T-helper 2 cell treated with Interferon-gamma antibody and Interleukin-4, amounts not matched to agents 5 μg/mL and 100 μg/mL, for 36 hours (primary cell): ENCODE results near the gene HACD4.

Source experiments
- DNase-seq: peaks from one replicate; pipeline ENCODE4 v3.0.0; 2021; ENCODE audit warnings: low spot score
- H3K27ac Mint-ChIP-seq: one replicate; pipeline ENCODE4 v1.8.0; 2021; ENCODE audit warnings: mild to moderate bottlenecking, mixed read lengths
- H3K27me3 Mint-ChIP-seq: one replicate; pipeline ENCODE4 v1.8.0; 2021; ENCODE audit warnings: low read depth, mixed read lengths
- H3K36me3 Mint-ChIP-seq: one replicate; pipeline ENCODE4 v1.8.0; 2021; ENCODE audit warnings: low read depth, mixed read lengths
- H3K4me1 Mint-ChIP-seq: one replicate; pipeline ENCODE4 v1.8.0; 2021; ENCODE audit warnings: low read depth, mixed read lengths
- H3K4me3 Mint-ChIP-seq: one replicate; pipeline ENCODE4 v1.8.0; 2022; ENCODE audit warnings: mild to moderate bottlenecking, moderate library complexity, mixed read lengths
- H3K9me3 Mint-ChIP-seq: one replicate; pipeline ENCODE4 v1.8.0; 2021; ENCODE audit warnings: mixed read lengths

Gene HACD4

GRCh38 chr9:21031091-21031807, at the start of gene HACD4:
HACD4 (minus strand) TSS chr9:21031640; CDS start chr9:21031590, 50 bp downstream.
- peaks cover 24% of the 10 kb centered on the region for H3K36me3 Mint-ChIP-seq
- H3K27ac Mint-ChIP-seq = peak within 1 kb of the TSS; percentile 72
- DNase-seq = peak; percentile 62
- peak within 1 kb of the TSS; percentile 59 for H3K4me3 Mint-ChIP-seq
- peaks cover 13% of the 10 kb centered on the region for H3K4me1 Mint-ChIP-seq
- H3K9me3 Mint-ChIP-seq = no peaks in the 10 kb centered on the region
- H3K27me3 Mint-ChIP-seq = peaks cover 2% of the 10 kb centered on the region

GRCh38 chr9:21080793-21081192, 49.4 kb upstream of the HACD4 start:
- H3K27me3 Mint-ChIP-seq = peaks cover 2% of the 10 kb centered on the region
- DNase-seq = no peak
- peaks cover 4% of the 10 kb centered on the region for H3K9me3 Mint-ChIP-seq
- H3K4me1 Mint-ChIP-seq = peaks cover 28% of the 10 kb centered on the region
- H3K4me3 Mint-ChIP-seq = no peak overlapping the region
- peaks cover 1% of the 10 kb centered on the region for H3K36me3 Mint-ChIP-seq
- no peak overlapping the region for H3K27ac Mint-ChIP-seq

- DNase-seq = no peak
These were observed 47.3 kb upstream of the HACD4 start for GRCh38 chr9:21078702-21079101.

GRCh38 chr9:21077781-21078180, 46.3 kb upstream of the HACD4 start, which contains the start of gene IFNB1:
IFNB1 (minus strand) TSS chr9:21077942; CDS start chr9:21077869, 73 bp downstream.
- H3K4me1 Mint-ChIP-seq = peaks cover 23% of the 10 kb centered on the region
- no peak within 1 kb of the TSS for H3K27ac Mint-ChIP-seq
- peaks cover 1% of the 10 kb centered on the region for H3K36me3 Mint-ChIP-seq
- no peak for DNase-seq
- no peak within 1 kb of the TSS for H3K4me3 Mint-ChIP-seq
- H3K27me3 Mint-ChIP-seq = peaks cover 12% of the 10 kb centered on the region
- peaks cover 4% of the 10 kb centered on the region for H3K9me3 Mint-ChIP-seq

More at GRCh38 chr9:21078702-21079101, 47.3 kb upstream of the HACD4 start:
- H3K4me1 Mint-ChIP-seq = peaks cover 26% of the 10 kb centered on the region
- peaks cover 4% of the 10 kb centered on the region for H3K9me3 Mint-ChIP-seq
- peaks cover 1% of the 10 kb centered on the region for H3K36me3 Mint-ChIP-seq
- H3K27ac Mint-ChIP-seq = no peak overlapping the region
- H3K27me3 Mint-ChIP-seq = peaks cover 11% of the 10 kb centered on the region
- no peak overlapping the region for H3K4me3 Mint-ChIP-seq

GRCh38 chr9:21075484-21075883, 44.0 kb upstream of the HACD4 start:
- H3K4me3 Mint-ChIP-seq = no peak overlapping the region
- peaks cover 12% of the 10 kb centered on the region for H3K27me3 Mint-ChIP-seq
- H3K9me3 Mint-ChIP-seq = peaks cover 4% of the 10 kb centered on the region
- peaks cover 4% of the 10 kb centered on the region for H3K4me1 Mint-ChIP-seq
- no peak for DNase-seq
- H3K27ac Mint-ChIP-seq = no peak overlapping the region
- H3K36me3 Mint-ChIP-seq = peaks cover 1% of the 10 kb centered on the region

- Mint-ChIP-seq H3K4me1 (no peaks in the 10 kb centered on the region), H3K9me3 (no peaks in the 10 kb centered on the region), H3K36me3 (no peaks in the 10 kb centered on the region), H3K4me3 (no peak overlapping the region), H3K27me3 (peaks cover 15% of the 10 kb centered on the region), H3K27ac (no peak overlapping the region)
- DNase-seq = no peak
These were observed 39.5 kb upstream of the HACD4 start for GRCh38 chr9:21070906-21071305.

- H3K27ac Mint-ChIP-seq = no peak overlapping the region
- DNase-seq = no peak
- no peak overlapping the region for H3K4me3 Mint-ChIP-seq
- peaks cover 13% of the 10 kb centered on the region for H3K27me3 Mint-ChIP-seq
- H3K36me3 Mint-ChIP-seq = no peaks in the 10 kb centered on the region
- no peaks in the 10 kb centered on the region for H3K9me3 Mint-ChIP-seq
- H3K4me1 Mint-ChIP-seq = no peaks in the 10 kb centered on the region
These were observed 38.7 kb upstream of the HACD4 start for GRCh38 chr9:21070171-21070571.

GRCh38 chr9:21060919-21061561, 29.6 kb upstream of the HACD4 start:
- H3K27ac Mint-ChIP-seq = peak overlapping the region; percentile 19
- peak overlapping the region; percentile 44 for H3K4me3 Mint-ChIP-seq
- peaks cover 18% of the 10 kb centered on the region for H3K4me1 Mint-ChIP-seq
- DNase-seq = peak; percentile 29
- peaks cover 3% of the 10 kb centered on the region for H3K36me3 Mint-ChIP-seq
- no peaks in the 10 kb centered on the region for H3K9me3 Mint-ChIP-seq
- H3K27me3 Mint-ChIP-seq = peaks cover 7% of the 10 kb centered on the region

- Mint-ChIP-seq H3K36me3 (peaks cover 4% of the 10 kb centered on the region), H3K4me1 (peaks cover 17% of the 10 kb centered on the region), H3K27me3 (no peaks in the 10 kb centered on the region), H3K4me3 (no peak overlapping the region), H3K27ac (no peak overlapping the region), H3K9me3 (no peaks in the 10 kb centered on the region)
- DNase-seq = no peak
These were observed 25.5 kb upstream of the HACD4 start for GRCh38 chr9:21056931-21057330.

- Mint-ChIP-seq H3K36me3 (peaks cover 1% of the 10 kb centered on the region), H3K4me3 (no peak overlapping the region), H3K27me3 (peaks cover 7% of the 10 kb centered on the region), H3K9me3 (no peaks in the 10 kb centered on the region), H3K27ac (no peak overlapping the region), H3K4me1 (no peaks in the 10 kb centered on the region)
- no peak for DNase-seq
These were observed 22.4 kb upstream of the HACD4 start for GRCh38 chr9:21053851-21054250.

GRCh38 chr9:21047281-21047691, 15.8 kb upstream of the HACD4 start:
- H3K4me3 Mint-ChIP-seq = no peak overlapping the region
- DNase-seq = no peak
- H3K4me1 Mint-ChIP-seq = peaks cover 7% of the 10 kb centered on the region
- H3K36me3 Mint-ChIP-seq = no peaks in the 10 kb centered on the region
- no peak overlapping the region for H3K27ac Mint-ChIP-seq
- H3K9me3 Mint-ChIP-seq = no peaks in the 10 kb centered on the region
- H3K27me3 Mint-ChIP-seq = peaks cover 17% of the 10 kb centered on the region

- Mint-ChIP-seq H3K36me3 (peaks cover 5% of the 10 kb centered on the region), H3K9me3 (peaks cover 4% of the 10 kb centered on the region), H3K27ac (no peak overlapping the region), H3K4me1 (peaks cover 13% of the 10 kb centered on the region), H3K4me3 (no peak overlapping the region), H3K27me3 (peaks cover 10% of the 10 kb centered on the region)
- no peak for DNase-seq
These were observed 12.4 kb upstream of the HACD4 start for GRCh38 chr9:21043841-21044240.

- H3K36me3 Mint-ChIP-seq = peaks cover 5% of the 10 kb centered on the region
- H3K27ac Mint-ChIP-seq = no peak overlapping the region
- H3K4me3 Mint-ChIP-seq = no peak overlapping the region
- DNase-seq = no peak
- peaks cover 4% of the 10 kb centered on the region for H3K9me3 Mint-ChIP-seq
- H3K27me3 Mint-ChIP-seq = peaks cover 6% of the 10 kb centered on the region
- H3K4me1 Mint-ChIP-seq = peaks cover 11% of the 10 kb centered on the region
These were observed 11.0 kb upstream of the HACD4 start for GRCh38 chr9:21042466-21042865.

- peaks cover 11% of the 10 kb centered on the region for H3K4me1 Mint-ChIP-seq
- peak overlapping the region; percentile 66 for H3K27ac Mint-ChIP-seq
- H3K27me3 Mint-ChIP-seq = peaks cover 2% of the 10 kb centered on the region
- H3K4me3 Mint-ChIP-seq = peak overlapping the region; percentile 7
- no peak for DNase-seq
- H3K36me3 Mint-ChIP-seq = peaks cover 6% of the 10 kb centered on the region
- peaks cover 4% of the 10 kb centered on the region for H3K9me3 Mint-ChIP-seq
These were observed 7.9 kb upstream of the HACD4 start for GRCh38 chr9:21039302-21039701.
